Ovary (tissue), 9 donors: Measurements from ENCODE around the gene NEK1. TPM values are rescaled to one million over a fixed set of nuclear protein-coding genes. Genes with fewer than 3 reads are reported as not detected.
"Not testable (repeated sequence)": the region's sequence is repeated elsewhere in the genome, so short reads cannot be mapped to it uniquely, and the experiment has no call there.

ENCODE experiments used
- DNase-seq, 5 donors: peaks; one replicate each; pipeline ENCODE4 v3.0.0-alpha.2; 2019 to 2020
- H3K27ac ChIP-seq, 2 donors: fragments of 200-600 bp; one replicate each; pipeline versions ENCODE4 v1.5.1 to v1.8.0; 2019 to 2022
- H3K27me3 ChIP-seq: fragments of 200-600 bp; one replicate; pipeline ENCODE4 v1.8.0; 2022
- H3K36me3 ChIP-seq: fragments of 200-600 bp; sonication (generic); one replicate; pipeline ENCODE4 v1.5.1; 2019
- H3K4me1 ChIP-seq: one replicate; pipeline ENCODE4 v1.8.1; 2013; ENCODE audit warnings: mild to moderate bottlenecking, moderate library complexity; ENCODE audit not compliant: insufficient read depth
- H3K4me3 ChIP-seq: fragments of 200-600 bp; sonication (generic); one replicate; pipeline ENCODE4 v1.5.1; 2017
- H3K9me3 ChIP-seq, 2 donors: fragments of 200-600 bp in 1 of 2; sonication (generic) in 1 of 2; one replicate each; pipeline versions ENCODE4 v1.5.1 to v1.8.1; 2013 to 2019; ENCODE audit warnings: mild to moderate bottlenecking in 1 of 2, moderate library complexity in 1 of 2
- EP300 ChIP-seq: sonication (generic); formaldehyde crosslinking; IDR thresholded peaks from one replicate; pipeline ENCODE4 v1.6.1; 2017; ENCODE audit warnings: antibody characterized with exemption
- POLR2A ChIP-seq: fragments of 450-650 bp; IDR thresholded peaks from one replicate; pipeline ENCODE4 v1.6.1; 2017; ENCODE audit warnings: antibody characterized with exemption, mild to moderate bottlenecking, moderate library complexity
- whole genome bisulfite sequencing, 3 donors: extraction: QIAGEN DNeasy Blood & Tissue Kit in 1 of 3; methylation state at CpG; one replicate each; pipeline versions ENCODE4 v1.1.5 to v1.1.7; 2013 to 2017; 5-methylcytosine and 5-hydroxymethylcytosine counted together
- intact Hi-C, 4 donors: fragments of 100-400 bp; cut with DNase I; formaldehyde crosslinking; loops; one replicate each; pipeline versions ENCODE4 v1.11.0 to v1.15.1; 2022 to 2023
- polyA plus RNA-seq, 2 donors: library from polyadenylated mRNA; stranded (reverse); fragments of 200-250 nt in 1 of 2; fragments of 350-450 nt in 1 of 2; fragmentation: Illumina TruSeq in 1 of 2; extraction: RNeasy Lipid Tissue Mini Kit (QIAGEN cat#74804) in 1 of 2; gene quantifications; one replicate each; pipeline ENCODE4 v1.2.3, GENCODE V29; 2013 to 2014
- total RNA-seq, 7 donors: library from RNA; depleted of rRNA in 2 of 7; stranded (reverse); fragments of >200 nt in 2 of 7; fragmentation: NEBNext Ultra II Directional in 3 of 7; extraction: Animal tissue kit (Norgen Biotek cat#: 25700) in 3 of 7; gene quantifications; one replicate each; pipeline versions ENCODE4 v1.1.0 to v1.2.4, GENCODE V29; 2016 to 2023
- TF ChIP-seq, protein P1 (sequence below), 3 donors: fragments of 450-650 bp in 2 of 3; fragments of 200-600 bp in 1 of 3; IDR thresholded peaks; one replicate each; pipeline versions ENCODE4 v1.5.1 to v1.8.0; 2016 to 2022; ENCODE audit warnings: antibody characterized with exemption in 3 of 3, mild to moderate bottlenecking in 1 of 3
- donor health status: DM: no; HTN: no; CAD: no; lungs with moderate emphysema.
- donor health status: DM: no; HTN: no; CAD: no.
- donor health status: Bipolar disorder and iron deficiency.
- donor health status: DM: yes; HTN: yes; CAD: no.
- donor health status: DM: no; HTN: no; CAD: no.
- donor health status: DM: yes; HTN: yes; CAD: no.

The NEK1 gene
- total and polyA plus RNA-seq, 9 donors: 8.7 to 29.5 (median 22.0) TPM

DNA sequence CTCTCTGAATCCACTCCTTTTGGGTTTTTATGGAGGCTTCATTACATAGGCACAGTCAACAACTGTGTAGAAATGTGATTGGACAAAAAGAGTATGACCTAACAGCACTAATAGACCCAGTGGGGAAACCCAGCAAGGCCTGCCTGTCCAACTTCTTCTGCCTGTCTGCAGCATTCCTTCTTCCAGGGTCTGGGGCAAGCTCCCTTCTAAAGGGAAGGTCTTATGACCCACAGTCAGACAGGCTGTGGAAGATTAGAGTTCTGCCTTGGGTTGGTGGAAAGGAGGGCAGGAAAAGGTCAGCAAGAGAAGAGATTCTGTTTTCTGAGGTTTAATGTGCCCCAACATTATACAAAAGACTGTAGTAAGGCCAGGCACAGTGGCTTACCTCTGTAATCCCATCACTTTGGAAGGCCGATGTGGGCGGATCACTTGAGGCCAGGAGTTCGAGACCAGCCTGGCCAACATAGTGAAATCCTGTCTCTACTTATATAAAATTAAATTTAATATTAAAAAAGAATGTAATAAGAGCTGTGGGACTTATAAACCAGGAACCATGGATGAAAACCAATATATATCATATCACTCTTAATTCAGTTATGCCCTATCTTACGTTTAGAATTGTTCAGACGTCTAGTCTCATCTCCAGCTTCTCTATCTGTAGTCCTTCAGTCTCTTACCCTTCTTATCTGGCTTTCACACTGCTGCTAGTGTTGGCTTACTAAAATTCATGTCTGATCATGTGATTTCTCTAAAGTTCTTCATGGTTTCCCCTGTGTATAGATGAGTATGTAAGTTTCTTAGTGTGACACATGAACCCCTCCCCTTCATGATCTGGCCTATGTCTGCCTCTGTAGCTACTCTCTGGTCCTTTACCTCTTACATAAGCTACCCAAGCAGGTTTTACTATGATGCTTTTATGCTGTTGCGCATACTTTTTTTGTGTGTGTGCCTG is 14.2 kb upstream of the NEK1 start:
- H3K36me3 ChIP-seq: no peaks in the 10 kb centered on the region

GRCh38 chr4:169625886-169626285 is 13.5 kb upstream of the NEK1 start:
- TF ChIP-seq EP300 (no peak), POLR2A (no peak)
- TF ChIP-seq, protein P1, sequence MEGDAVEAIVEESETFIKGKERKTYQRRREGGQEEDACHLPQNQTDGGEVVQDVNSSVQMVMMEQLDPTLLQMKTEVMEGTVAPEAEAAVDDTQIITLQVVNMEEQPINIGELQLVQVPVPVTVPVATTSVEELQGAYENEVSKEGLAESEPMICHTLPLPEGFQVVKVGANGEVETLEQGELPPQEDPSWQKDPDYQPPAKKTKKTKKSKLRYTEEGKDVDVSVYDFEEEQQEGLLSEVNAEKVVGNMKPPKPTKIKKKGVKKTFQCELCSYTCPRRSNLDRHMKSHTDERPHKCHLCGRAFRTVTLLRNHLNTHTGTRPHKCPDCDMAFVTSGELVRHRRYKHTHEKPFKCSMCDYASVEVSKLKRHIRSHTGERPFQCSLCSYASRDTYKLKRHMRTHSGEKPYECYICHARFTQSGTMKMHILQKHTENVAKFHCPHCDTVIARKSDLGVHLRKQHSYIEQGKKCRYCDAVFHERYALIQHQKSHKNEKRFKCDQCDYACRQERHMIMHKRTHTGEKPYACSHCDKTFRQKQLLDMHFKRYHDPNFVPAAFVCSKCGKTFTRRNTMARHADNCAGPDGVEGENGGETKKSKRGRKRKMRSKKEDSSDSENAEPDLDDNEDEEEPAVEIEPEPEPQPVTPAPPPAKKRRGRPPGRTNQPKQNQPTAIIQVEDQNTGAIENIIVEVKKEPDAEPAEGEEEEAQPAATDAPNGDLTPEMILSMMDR (IDR thresholded peaks at IDR 0.05): no peak
- H3K36me3 ChIP-seq: no peaks in the 10 kb centered on the region
- no peak overlapping the region for H3K4me3 ChIP-seq
- no peak overlapping the region for H3K27ac ChIP-seq
- H3K4me1 ChIP-seq: peaks cover 2% of the 10 kb centered on the region
- intact Hi-C loops: no loop called here
- no peaks in the 10 kb centered on the region for H3K27me3 ChIP-seq
- H3K9me3 ChIP-seq: no peaks in the 10 kb centered on the region
- WGBS, 3 donors: 75 to 81% (median 76%) methylated on average over 5 of the region's 5 CpGs
- DNase-seq: no peak

More for the DNA sequence above, 14.2 kb upstream of the NEK1 start:
- WGBS, 3 donors: 94 to 95% (median 95%) methylated on average over 6 of the region's 6 CpGs
- Histone ChIP-seq H3K4me1 (peaks cover 2% of the 10 kb centered on the region), H3K27me3 (no peaks in the 10 kb centered on the region), H3K9me3 (no peaks in the 10 kb centered on the region), H3K4me3 (no peak overlapping the region), H3K27ac (no peak overlapping the region)
- no peak for DNase-seq
- intact Hi-C loops: no loop called here
- no peak for TF ChIP-seq POLR2A
- no peak for TF ChIP-seq EP300
- TF ChIP-seq, protein P1 (IDR thresholded peaks at IDR 0.05): no peak

DNA sequence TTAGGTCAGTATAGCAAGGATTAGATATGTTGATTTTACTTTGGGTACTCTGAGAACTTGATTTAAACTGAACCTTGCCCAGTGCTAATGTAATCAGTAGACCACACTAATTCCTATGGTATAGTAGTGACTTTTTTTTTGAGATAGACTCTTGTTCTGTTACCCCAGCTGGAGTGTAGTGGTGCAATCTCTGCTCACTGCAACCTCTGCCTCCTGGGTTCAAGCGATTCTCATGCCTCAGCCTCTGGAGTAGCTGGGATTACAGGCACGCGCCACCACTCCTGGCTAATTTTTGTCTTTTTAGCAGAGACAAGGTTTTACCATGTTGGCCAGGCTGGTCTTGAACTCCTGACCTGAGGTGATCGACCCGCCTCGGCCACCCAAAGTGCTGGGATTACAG is 11.6 kb upstream of the NEK1 start:
- H3K27ac ChIP-seq, H3K27me3 ChIP-seq, H3K36me3 ChIP-seq, H3K4me3 ChIP-seq, H3K4me1 ChIP-seq, intact Hi-C loops, H3K9me3 ChIP-seq, DNase-seq: not testable (repeated sequence)
- 80 to 98% (median 94%) methylated on average over 6 of the region's 6 CpGs for WGBS, 3 donors

DNA sequence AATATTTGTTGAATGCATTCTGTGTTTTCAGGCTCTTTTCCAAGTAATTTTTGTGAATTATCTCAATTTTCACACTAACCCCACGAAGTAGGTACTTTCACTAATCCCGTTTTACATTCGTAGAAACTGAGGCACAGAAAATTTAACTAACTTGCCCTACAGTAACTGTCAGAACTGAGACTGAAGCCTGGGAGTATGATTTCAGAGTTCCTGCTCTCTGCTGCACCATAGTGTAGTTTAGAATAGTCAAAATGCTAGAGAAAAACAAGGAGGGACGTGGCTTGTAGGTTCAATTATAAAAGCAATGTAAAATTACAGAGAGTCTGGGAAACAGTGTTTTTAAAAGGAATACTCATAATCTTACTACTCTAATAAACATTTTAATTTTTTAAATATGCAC is 10.2 kb upstream of the NEK1 start:
- Histone ChIP-seq H3K4me1 (peaks cover 2% of the 10 kb centered on the region), H3K36me3 (no peaks in the 10 kb centered on the region), H3K9me3 (no peaks in the 10 kb centered on the region), H3K27ac (no peak overlapping the region), H3K27me3 (no peaks in the 10 kb centered on the region), H3K4me3 (no peak overlapping the region)
- intact Hi-C loops: no loop called here
- TF ChIP-seq POLR2A (no peak), EP300 (no peak)
- TF ChIP-seq, protein P1 (IDR thresholded peaks at IDR 0.05): no peak
- no peak for DNase-seq
- WGBS, 3 donors: 10 to 25% (median 13%) methylated on average over 4 of the region's 4 CpGs
